ENCODE measurements around the gene ASIP. TPM values are rescaled to one million over a fixed set of nuclear protein-coding genes. Genes with fewer than 3 reads are reported as not detected.
A peak's percentile ranks its signal among the peaks of the same experiment; 100 is the strongest.

Gene ASIP
- total and polyA plus RNA-seq, 2 of the 13 experiments (the other 11 are each of a cell fraction or from before 2014, with no cell fraction given), result not detected

DNA sequence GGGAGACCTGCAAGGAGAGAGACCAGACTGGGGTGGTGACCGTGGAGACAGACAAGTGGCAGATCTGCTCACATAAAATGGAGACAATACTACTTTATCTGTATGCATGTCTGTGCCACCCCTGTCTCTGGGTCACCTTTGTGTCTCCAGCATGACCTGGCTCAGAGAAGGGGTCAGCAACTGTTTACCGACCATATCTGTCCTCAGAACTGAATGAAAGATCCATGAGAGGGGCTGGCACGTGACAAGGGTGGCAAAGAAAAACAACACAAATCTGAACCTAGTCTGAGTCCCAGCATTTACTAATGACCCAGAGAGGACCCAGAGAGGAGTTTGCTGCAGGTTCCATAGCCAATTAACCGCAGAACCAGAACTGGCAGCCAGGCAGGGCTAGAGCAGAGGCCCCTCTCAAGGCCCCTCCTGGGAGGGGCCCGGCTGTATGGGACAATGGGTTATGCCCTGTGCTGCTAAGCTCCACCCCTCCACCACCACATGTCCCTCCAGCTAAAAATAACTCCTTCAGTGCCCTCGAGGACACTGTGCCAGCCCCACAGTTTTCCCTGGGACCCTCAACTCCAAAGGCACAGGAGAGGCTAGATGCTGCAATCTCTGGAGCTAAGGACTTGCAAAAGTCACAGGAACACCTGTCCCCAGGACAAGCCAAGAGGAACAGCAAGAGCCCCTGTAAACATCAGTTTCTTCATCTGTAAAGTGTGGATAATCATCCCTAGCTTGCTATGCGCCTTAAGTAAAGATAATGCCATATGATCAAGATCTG lies 59.8 kb downstream of the ASIP start (continued):
- TF ChIP-seq, protein P1, sequence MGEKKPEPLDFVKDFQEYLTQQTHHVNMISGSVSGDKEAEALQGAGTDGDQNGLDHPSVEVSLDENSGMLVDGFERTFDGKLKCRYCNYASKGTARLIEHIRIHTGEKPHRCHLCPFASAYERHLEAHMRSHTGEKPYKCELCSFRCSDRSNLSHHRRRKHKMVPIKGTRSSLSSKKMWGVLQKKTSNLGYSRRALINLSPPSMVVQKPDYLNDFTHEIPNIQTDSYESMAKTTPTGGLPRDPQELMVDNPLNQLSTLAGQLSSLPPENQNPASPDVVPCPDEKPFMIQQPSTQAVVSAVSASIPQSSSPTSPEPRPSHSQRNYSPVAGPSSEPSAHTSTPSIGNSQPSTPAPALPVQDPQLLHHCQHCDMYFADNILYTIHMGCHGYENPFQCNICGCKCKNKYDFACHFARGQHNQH (CRISPR knock-in tag; IDR thresholded peaks at IDR 0.05), result 0 out of 2 replicates have a peak, but pooled peaks have one; percentile 25
- TF ChIP-seq RCOR2 (CRISPR knock-in tag; IDR thresholded peaks at IDR 0.05) (no peak), ZFY (CRISPR knock-in tag; IDR thresholded peaks at IDR 0.05) (no peak), ZNF337 (CRISPR knock-in tag; IDR thresholded peaks at IDR 0.05; ENCODE audit: borderline replicate concordance, low read depth) (no peak), ZNF17 (CRISPR knock-in tag; IDR thresholded peaks at IDR 0.05) (no peak), ZNF737 (CRISPR knock-in tag; IDR thresholded peaks at IDR 0.05; ENCODE audit: borderline replicate concordance) (no peak), SAP130 (CRISPR knock-in tag; IDR thresholded peaks at IDR 0.05; ENCODE audit: low read depth) (peak; percentile 79), ZBTB38 (CRISPR knock-in tag; IDR thresholded peaks at IDR 0.05) (0 out of 2 replicates have a peak, but pooled peaks have one; percentile 17), ZNF124 (CRISPR knock-in tag; IDR thresholded peaks at IDR 0.05) (peak; percentile 33; the same call in 1 of the 2 replicates), RXRA (CRISPR knock-in tag; IDR thresholded peaks at IDR 0.05) (peak; percentile 78; the same call in 1 of the 2 replicates), KLF15 (CRISPR knock-in tag; IDR thresholded peaks at IDR 0.05; ENCODE audit: borderline replicate concordance) (no peak)
- TF ChIP-seq, protein P2, sequence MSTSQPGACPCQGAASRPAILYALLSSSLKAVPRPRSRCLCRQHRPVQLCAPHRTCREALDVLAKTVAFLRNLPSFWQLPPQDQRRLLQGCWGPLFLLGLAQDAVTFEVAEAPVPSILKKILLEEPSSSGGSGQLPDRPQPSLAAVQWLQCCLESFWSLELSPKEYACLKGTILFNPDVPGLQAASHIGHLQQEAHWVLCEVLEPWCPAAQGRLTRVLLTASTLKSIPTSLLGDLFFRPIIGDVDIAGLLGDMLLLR (CRISPR knock-in tag; IDR thresholded peaks at IDR 0.05), result no peak
- TF ChIP-seq, protein P3, sequence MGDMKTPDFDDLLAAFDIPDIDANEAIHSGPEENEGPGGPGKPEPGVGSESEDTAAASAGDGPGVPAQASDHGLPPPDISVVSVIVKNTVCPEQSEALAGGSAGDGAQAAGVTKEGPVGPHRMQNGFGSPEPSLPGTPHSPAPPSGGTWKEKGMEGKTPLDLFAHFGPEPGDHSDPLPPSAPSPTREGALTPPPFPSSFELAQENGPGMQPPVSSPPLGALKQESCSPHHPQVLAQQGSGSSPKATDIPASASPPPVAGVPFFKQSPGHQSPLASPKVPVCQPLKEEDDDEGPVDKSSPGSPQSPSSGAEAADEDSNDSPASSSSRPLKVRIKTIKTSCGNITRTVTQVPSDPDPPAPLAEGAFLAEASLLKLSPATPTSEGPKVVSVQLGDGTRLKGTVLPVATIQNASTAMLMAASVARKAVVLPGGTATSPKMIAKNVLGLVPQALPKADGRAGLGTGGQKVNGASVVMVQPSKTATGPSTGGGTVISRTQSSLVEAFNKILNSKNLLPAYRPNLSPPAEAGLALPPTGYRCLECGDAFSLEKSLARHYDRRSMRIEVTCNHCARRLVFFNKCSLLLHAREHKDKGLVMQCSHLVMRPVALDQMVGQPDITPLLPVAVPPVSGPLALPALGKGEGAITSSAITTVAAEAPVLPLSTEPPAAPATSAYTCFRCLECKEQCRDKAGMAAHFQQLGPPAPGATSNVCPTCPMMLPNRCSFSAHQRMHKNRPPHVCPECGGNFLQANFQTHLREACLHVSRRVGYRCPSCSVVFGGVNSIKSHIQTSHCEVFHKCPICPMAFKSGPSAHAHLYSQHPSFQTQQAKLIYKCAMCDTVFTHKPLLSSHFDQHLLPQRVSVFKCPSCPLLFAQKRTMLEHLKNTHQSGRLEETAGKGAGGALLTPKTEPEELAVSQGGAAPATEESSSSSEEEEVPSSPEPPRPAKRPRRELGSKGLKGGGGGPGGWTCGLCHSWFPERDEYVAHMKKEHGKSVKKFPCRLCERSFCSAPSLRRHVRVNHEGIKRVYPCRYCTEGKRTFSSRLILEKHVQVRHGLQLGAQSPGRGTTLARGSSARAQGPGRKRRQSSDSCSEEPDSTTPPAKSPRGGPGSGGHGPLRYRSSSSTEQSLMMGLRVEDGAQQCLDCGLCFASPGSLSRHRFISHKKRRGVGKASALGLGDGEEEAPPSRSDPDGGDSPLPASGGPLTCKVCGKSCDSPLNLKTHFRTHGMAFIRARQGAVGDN (CRISPR knock-in tag; IDR thresholded peaks at IDR 0.05), result peak; percentile 63
- TF ChIP-seq, protein P4, sequence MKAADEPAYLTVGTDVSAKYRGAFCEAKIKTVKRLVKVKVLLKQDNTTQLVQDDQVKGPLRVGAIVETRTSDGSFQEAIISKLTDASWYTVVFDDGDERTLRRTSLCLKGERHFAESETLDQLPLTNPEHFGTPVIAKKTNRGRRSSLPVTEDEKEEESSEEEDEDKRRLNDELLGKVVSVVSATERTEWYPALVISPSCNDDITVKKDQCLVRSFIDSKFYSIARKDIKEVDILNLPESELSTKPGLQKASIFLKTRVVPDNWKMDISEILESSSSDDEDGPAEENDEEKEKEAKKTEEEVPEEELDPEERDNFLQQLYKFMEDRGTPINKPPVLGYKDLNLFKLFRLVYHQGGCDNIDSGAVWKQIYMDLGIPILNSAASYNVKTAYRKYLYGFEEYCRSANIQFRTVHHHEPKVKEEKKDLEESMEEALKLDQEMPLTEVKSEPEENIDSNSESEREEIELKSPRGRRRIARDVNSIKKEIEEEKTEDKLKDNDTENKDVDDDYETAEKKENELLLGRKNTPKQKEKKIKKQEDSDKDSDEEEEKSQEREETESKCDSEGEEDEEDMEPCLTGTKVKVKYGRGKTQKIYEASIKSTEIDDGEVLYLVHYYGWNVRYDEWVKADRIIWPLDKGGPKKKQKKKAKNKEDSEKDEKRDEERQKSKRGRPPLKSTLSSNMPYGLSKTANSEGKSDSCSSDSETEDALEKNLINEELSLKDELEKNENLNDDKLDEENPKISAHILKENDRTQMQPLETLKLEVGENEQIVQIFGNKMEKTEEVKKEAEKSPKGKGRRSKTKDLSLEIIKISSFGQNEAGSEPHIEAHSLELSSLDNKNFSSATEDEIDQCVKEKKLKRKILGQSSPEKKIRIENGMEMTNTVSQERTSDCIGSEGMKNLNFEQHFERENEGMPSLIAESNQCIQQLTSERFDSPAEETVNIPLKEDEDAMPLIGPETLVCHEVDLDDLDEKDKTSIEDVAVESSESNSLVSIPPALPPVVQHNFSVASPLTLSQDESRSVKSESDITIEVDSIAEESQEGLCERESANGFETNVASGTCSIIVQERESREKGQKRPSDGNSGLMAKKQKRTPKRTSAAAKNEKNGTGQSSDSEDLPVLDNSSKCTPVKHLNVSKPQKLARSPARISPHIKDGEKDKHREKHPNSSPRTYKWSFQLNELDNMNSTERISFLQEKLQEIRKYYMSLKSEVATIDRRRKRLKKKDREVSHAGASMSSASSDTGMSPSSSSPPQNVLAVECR (CRISPR knock-in tag; IDR thresholded peaks at IDR 0.05; ENCODE audit: borderline replicate concordance), result peak; percentile 69
- TF ChIP-seq, protein P5, sequence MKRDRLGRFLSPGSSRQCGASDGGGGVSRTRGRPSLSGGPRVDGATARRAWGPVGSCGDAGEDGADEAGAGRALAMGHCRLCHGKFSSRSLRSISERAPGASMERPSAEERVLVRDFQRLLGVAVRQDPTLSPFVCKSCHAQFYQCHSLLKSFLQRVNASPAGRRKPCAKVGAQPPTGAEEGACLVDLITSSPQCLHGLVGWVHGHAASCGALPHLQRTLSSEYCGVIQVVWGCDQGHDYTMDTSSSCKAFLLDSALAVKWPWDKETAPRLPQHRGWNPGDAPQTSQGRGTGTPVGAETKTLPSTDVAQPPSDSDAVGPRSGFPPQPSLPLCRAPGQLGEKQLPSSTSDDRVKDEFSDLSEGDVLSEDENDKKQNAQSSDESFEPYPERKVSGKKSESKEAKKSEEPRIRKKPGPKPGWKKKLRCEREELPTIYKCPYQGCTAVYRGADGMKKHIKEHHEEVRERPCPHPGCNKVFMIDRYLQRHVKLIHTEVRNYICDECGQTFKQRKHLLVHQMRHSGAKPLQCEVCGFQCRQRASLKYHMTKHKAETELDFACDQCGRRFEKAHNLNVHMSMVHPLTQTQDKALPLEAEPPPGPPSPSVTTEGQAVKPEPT (CRISPR knock-in tag; IDR thresholded peaks at IDR 0.05; ENCODE audit: low read depth), result no peak

Measured in HepG2 (cell line).